Body of pancreas (tissue), 4 donors: ENCODE data around the gene ARSA. TPM values are rescaled to one million over a fixed set of nuclear protein-coding genes. Genes with fewer than 3 reads are reported as not detected.

Source experiments
- ATAC-seq: fragments of 150-250 bp; one replicate; pipeline ENCODE4 v1.9.1; 2016
- DNase-seq, 4 donors: peaks; one replicate each; pipeline ENCODE4 v3.0.0-alpha.2; 2019
- H3K27ac ChIP-seq, 4 donors: fragments of 200-600 bp; sonication (generic); 1 replicate in 3 of 4; 2 replicates in 1 of 4; pipeline versions ENCODE4 v1.5.1 to v1.6.1; 2016 to 2019; ENCODE audit warnings: mild to moderate bottlenecking in 1 of 4, mixed read lengths in 1 of 4, moderate library complexity in 1 of 4
- H3K27me3 ChIP-seq, 2 donors: fragments of 200-600 bp; sonication (generic); one replicate each; pipeline ENCODE4 v1.6.0; 2016; ENCODE audit warnings: mild to moderate bottlenecking in 1 of 2
- H3K36me3 ChIP-seq, 2 donors: fragments of 200-600 bp; sonication (generic); replicated peaks in 1 of 2; 2 replicates each; pipeline ENCODE4 v1.5.1; 2016; ENCODE audit warnings: low read depth in 2 of 2; ENCODE audit not compliant: insufficient read depth in 1 of 2
- H3K4me1 ChIP-seq: fragments of 200-600 bp; sonication (generic); one replicate; pipeline ENCODE4 v1.6.0; 2016
- H3K4me3 ChIP-seq, 2 donors: fragments of 200-600 bp; sonication (generic); 1 replicate in 1 of 2; 2 replicates in 1 of 2; pipeline ENCODE4 v1.5.1; 2016 to 2019
- H3K9me3 ChIP-seq, 3 donors: fragments of 200-600 bp; sonication (generic); 1 replicate in 2 of 3; 2 replicates in 1 of 3; pipeline ENCODE4 v1.5.1; 2016
- CTCF ChIP-seq, 7 experiments: fragments of 450-650 bp in 4 of 7; fragments of 200-600 bp in 3 of 7; sonication (generic) in 3 of 7; IDR thresholded peaks; one replicate each; pipeline ENCODE4 v1.5.1; 2016 to 2019; ENCODE audit warnings: antibody characterized with exemption in 7 of 7
- POLR2A ChIP-seq, 3 donors: fragments of 450-650 bp; IDR thresholded peaks; one replicate each; pipeline ENCODE4 v1.6.1; 2016; ENCODE audit warnings: antibody characterized with exemption in 3 of 3, mild to moderate bottlenecking in 2 of 3
- WGBS, 2 donors: methylation state at CpG; one replicate each; pipeline ENCODE4 v1.1.5; 2017; 5-methylcytosine and 5-hydroxymethylcytosine counted together
- intact Hi-C: fragments of 100-400 bp; cut with DNase I; formaldehyde crosslinking; loops from one replicate; pipeline ENCODE4 v1.15.1; 2023
- total RNA-seq, 2 donors: library from RNA; depleted of rRNA; stranded (reverse); fragments of >200 nt; gene quantifications; one replicate each; pipeline ENCODE4 v1.1.0, GENCODE V29; 2016

Gene ARSA
- total RNA-seq, 2 donors from 2014 or later = 47.0 to 84.7 TPM

DNA sequence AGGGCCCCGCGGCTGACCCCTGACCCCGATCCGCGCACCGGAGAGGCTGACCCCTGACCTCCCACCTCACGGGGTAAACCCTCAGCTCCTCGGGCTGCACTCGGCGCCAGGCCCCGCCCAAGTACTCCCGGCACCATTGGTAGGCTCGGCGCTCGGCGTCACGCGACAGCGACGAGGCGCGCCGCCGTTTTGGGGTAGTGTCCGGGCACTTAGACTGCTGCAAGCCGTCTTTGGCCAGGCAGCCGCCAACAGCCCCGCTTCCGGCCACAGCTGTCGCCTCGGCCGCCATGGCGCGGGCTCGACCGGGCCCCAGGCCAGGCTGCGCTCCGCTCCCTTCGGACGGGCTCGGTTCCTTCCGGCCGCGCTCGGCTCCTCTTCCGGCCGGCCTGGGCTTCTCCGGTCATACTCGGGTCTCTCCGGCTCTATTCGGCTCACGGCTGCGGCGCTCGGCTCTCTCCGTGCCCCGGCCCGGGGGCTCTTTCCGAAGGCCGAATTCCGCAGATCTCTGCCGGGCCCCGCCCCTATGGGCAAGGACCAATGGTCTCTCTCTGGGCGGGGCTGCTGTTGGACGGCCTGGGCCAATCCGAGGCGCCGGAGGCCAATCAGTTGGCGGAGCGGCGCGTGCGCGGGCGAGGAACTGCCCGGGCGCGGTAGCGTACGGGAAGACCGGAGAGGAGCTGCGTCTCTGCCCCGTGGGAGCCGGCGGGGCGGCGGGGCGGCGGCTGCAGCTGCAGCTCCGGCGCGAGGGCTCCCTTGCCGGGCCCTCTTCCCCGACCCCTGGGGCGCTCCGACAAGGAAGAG, 45.3 kb downstream of the ARSA start, which contains the start of gene CHKB:
TSS of gene CHKB (minus strand) at position 357 of the 801 bp plus-strand sequence. CDS start at position 289, 68 bp downstream.
- intact Hi-C loops = no loop called here
- Histone ChIP-seq H3K27me3 (no peaks in the 10 kb centered on the region), H3K27ac (peak within 1 kb of the TSS; percentile 91 to 98 (median 98)), H3K36me3 (no peaks in the 10 kb centered on the region), H3K4me3 (peak within 1 kb of the TSS; percentile 37 to 40), H3K9me3 (no peaks in the 10 kb centered on the region), H3K4me1 (peaks cover 33% of the 10 kb centered on the region)
- TF ChIP-seq POLR2A (IDR thresholded peaks at IDR 0.05) (peak; percentile 78 to 87 (median 81)), CTCF (IDR thresholded peaks at IDR 0.05) (no peak)
- peak; percentile 99 for DNase-seq
- 0 to 4% methylated on average over 10 to 95 of the region's 96 CpGs for WGBS, 2 donors
- peak; percentile 96 for ATAC-seq

GRCh38 chr22:50581950-50582492, 45.9 kb downstream of the ARSA start:
- Histone ChIP-seq H3K9me3 (no peaks in the 10 kb centered on the region), H3K36me3 (no peaks in the 10 kb centered on the region), H3K27ac (peak overlapping the region; percentile 91 to 98 (median 98)), H3K4me3 (peak overlapping the region; percentile 30 to 39), H3K27me3 (no peaks in the 10 kb centered on the region), H3K4me1 (peaks cover 33% of the 10 kb centered on the region)
- intact Hi-C loops = no loop called here
- WGBS, 2 donors = 7 to 13% methylated on average over 3 to 27 of the region's 39 CpGs
- no peak for TF ChIP-seq POLR2A (IDR thresholded peaks at IDR 0.05)
- TF ChIP-seq CTCF (IDR thresholded peaks at IDR 0.05) = no peak
- peak in 2 of 4 donors; percentile 31 to 44 for DNase-seq
- peak; percentile 36 for ATAC-seq

DNA sequence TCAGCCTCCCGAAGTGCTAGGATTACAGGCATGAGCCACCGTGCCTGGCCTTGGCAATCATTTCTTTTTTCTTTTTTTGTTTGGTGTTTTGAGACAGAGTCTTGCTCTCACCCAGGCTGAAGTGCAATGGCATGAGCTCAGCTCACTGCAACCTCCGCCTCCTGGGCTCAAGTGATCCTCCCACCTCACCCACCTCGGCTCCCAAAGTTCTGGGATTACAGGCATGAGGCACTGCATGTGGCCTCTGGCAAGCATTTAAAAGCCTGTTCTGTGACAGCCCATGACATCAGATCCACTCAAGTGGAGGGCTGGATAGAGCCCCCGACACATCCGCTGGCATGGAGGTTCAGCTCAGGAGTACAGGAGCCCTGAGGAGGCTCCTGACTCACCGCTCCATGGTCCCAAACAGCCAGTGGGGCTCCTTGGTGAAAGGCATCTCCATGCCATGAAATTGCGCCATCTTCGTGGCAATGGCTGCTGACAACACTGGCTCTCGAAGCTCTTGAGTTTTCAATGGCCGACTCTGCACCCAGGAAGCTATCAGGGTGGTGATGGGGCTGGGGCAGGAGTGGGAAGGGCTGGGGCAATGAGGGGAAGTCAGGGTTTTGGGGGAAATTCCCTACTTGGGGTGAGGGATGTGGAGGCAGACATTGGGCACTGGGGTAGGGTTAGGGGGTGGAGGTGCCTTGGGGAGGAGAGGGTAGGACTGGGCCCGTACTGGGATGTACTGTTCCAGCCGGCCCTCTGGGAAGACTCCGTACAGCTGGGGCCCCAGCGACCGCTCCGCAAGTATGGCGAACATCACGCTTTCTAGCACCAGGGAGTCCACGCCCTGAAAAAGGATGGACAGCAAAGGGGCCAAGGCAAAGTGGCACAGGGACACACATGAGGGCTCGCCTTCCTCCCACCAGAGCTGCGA, 46.7 kb downstream of the ARSA start:
- TF ChIP-seq POLR2A (IDR thresholded peaks at IDR 0.05) (no peak), CTCF (IDR thresholded peaks at IDR 0.05) (no peak)
- DNase-seq = no peak
- intact Hi-C loops = no loop called here
- H3K9me3 ChIP-seq = no peaks in the 10 kb centered on the region
- ATAC-seq = no peak
- H3K36me3 ChIP-seq = no peaks in the 10 kb centered on the region
- H3K4me3 ChIP-seq = peak overlapping the region in 1 of 2 donors; percentile 30
- whole genome bisulfite sequencing, 2 donors = 86 to 90% methylated on average over 16 to 22 of the region's 22 CpGs
- H3K27me3 ChIP-seq = no peaks in the 10 kb centered on the region
- peaks cover 33% of the 10 kb centered on the region for H3K4me1 ChIP-seq
- peak overlapping the region in 1 of 4 donors; percentile 98 for H3K27ac ChIP-seq

DNA sequence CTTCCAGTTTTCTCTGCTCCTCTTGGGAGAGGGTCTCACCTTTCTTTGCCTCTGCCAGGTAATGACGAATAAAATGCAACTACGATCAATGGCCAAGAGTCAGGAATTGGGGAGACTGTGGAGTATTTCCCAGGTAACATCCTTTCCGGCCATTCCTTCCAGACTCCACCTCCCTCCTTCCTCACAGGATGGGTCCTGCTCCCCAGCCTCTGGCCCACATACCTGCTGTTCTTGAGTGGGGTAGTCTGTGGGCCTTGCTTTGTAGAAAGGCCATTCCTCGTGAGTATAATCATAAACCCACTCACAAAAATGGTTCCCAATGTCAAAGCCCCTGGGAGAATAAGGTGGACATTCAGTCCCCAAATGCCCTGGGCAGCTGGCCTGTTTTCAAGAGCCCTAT, 48.2 kb downstream of the ARSA start:
- Histone ChIP-seq H3K9me3 (no peaks in the 10 kb centered on the region), H3K27ac (no peak overlapping the region), H3K27me3 (no peaks in the 10 kb centered on the region), H3K4me3 (no peak overlapping the region), H3K36me3 (no peaks in the 10 kb centered on the region), H3K4me1 (peaks cover 33% of the 10 kb centered on the region)
- DNase-seq (no peak), ATAC-seq (no peak)
- intact Hi-C loops = no loop called here
- WGBS, 2 donors = 94 to 95% methylated on average over 4 of the region's 4 CpGs
- TF ChIP-seq POLR2A (IDR thresholded peaks at IDR 0.05) (no peak), CTCF (IDR thresholded peaks at IDR 0.05) (no peak)
